Stimulated activated CD4-positive, alpha-beta T cell treated with anti-CD3 and anti-CD28 coated beads, Interleukin-4, amount 100 ng/mL, for 4 hours (primary cell): ENCODE measurements around the gene ARL17A.
"Not testable (repeated sequence)": the region's sequence is repeated elsewhere in the genome, so short reads cannot be mapped to it uniquely, and the experiment has no call there.

ENCODE experiments used
- DNase-seq, 2 experiments: peaks; one replicate each; pipeline ENCODE4 v3.0.0-alpha.2; 2020

ARL17A gene

GRCh38 chr17:46534716-46535115 lies 44.8 kb downstream of the ARL17A start:
- not testable (repeated sequence) for DNase-seq

GRCh38 chr17:46512168-46512567 lies 67.3 kb downstream of the ARL17A start, which contains the start of gene LRRC37A2:
Gene LRRC37A2 (plus strand): TSS chr17:46512468. CDS start chr17:46512713, 245 bp downstream.
- not testable (repeated sequence) for DNase-seq

DNA sequence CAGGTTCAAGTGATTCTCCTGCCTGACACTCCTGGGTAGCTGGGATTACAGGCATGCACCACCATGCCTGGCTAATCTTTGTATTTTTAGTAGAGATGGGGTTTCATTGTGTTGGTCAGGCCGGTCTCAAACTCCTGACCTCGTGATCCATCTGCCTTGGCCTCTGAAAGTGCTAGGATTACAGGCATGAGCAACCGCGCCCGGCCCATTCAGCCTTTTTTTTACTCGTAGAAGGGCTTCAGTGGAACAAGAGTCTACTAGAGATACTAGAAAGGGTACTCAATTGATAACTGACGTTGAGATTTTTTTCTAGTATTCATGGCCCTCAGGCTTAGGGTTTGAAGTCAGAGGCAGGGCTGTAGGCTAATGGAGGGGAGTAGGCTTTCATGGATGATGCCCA lies 73.6 kb downstream of the ARL17A start:
- not testable (repeated sequence) for DNase-seq

DNA sequence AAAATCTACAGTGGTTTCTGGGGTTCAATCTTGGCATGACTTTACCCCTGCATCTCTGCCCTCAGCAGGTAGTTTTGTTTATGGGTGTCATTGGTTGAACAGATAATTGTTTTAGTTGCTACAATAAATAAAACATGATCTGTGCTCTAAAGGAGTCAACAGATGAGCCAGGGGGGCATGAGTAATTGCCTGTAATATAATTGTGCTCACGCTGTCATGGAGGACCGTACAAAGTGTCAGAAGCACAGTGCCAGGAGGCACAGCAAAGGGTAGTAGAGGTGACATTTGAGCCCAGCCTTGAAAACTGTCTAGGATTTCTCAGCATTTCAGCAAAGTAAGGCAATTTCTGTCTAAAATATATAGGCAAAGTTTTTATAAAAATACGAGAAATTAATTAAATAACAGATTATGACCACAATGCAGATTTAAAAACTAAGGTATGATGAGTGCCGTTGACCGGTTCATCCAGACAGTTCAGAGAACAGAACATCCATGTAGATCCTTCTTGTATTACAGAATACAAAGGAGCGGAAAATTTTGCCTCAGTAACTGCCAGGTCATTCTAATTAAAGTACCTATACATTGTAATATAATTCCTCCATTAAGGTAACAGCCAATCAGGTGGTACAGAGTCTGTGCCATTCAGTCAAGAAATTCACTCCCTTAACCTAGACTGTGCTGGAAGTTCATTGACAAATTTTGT lies 79.9 kb downstream of the ARL17A start:
- DNase-seq: not testable (repeated sequence)

DNA sequence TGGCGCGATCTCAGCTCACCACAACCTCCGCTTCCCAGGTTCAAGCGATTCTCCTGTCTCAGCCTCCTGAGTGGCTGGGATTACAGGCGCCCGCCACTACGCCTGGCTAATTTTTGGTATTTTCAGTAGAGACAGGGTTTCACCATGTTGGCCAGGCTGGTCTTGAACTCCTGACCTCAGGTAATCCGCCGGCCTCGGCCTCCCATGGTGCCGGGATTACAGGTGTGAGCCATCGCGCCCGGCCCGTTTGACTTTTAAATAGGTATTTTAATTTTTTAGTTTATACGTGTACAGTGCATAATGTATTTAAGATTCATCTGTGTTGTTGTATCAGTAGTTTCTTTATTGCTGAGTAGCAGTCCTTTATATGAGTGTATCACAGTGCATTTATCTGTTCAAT lies 87.5 kb downstream of the ARL17A start:
- not testable (repeated sequence) for DNase-seq

- not testable (repeated sequence) for DNase-seq
Observed at GRCh38 chr17:46481310-46481709, 98.2 kb downstream of the ARL17A start.

DNA sequence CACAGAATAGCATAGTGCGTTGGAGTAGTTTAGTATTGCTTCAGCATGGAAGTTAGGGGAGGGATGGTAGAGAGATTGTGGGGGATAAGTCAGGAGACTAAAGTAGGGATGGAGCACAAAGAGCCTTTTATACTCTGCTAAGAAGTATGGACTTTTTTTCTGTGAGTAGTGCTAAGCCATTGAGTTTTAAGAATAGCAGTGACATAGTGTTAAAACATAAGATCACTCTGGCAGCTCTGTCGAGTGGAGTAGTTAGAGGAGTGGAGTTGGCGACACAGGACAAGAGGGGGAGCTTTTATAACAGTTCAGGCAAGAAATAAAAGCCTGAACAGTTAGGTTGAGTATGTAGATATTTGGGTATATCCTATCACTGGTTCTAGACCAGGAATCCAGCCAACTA lies 100.7 kb downstream of the ARL17A start:
- DNase-seq: not testable (repeated sequence)

- DNase-seq: not testable (repeated sequence)
Observed at GRCh38 chr17:46475583-46475982, 103.9 kb downstream of the ARL17A start.

GRCh38 chr17:46474489-46474888 lies 105.0 kb downstream of the ARL17A start:
- DNase-seq: not testable (repeated sequence)

DNA sequence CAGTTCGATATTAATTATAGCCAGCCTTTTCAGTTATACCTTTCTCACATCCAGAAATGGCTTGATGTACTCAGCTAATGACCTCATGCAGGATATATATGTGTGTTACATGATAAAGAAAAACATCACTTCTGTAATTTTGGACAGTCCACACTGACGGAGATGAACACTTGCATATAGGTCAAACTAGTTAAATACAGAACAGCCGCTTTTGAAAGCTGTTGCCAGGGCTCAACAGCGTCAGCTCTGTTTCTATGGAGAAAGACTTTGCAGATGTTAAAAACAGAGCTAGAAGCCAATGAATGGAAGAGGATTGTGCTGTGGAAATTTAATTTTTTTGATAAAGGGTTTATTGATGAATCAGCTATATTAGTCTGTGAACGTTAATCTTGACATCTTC lies 111.9 kb downstream of the ARL17A start:
- not testable (repeated sequence) for DNase-seq
